ENCODE data around the gene ENDOU.

The ENDOU gene

GRCh38 chr12:47725091-47725772, at the start of gene ENDOU:
TSS of gene ENDOU (minus strand) at chr12:47725490. CDS start at chr12:47725413, 77 bp downstream.
- DNase-seq (ENCODE audit: low spot score) = no peak

- no peak for DNase-seq (ENCODE audit: low spot score)
These were observed 49.4 kb upstream of the ENDOU start for GRCh38 chr12:47774663-47775062.

DNA sequence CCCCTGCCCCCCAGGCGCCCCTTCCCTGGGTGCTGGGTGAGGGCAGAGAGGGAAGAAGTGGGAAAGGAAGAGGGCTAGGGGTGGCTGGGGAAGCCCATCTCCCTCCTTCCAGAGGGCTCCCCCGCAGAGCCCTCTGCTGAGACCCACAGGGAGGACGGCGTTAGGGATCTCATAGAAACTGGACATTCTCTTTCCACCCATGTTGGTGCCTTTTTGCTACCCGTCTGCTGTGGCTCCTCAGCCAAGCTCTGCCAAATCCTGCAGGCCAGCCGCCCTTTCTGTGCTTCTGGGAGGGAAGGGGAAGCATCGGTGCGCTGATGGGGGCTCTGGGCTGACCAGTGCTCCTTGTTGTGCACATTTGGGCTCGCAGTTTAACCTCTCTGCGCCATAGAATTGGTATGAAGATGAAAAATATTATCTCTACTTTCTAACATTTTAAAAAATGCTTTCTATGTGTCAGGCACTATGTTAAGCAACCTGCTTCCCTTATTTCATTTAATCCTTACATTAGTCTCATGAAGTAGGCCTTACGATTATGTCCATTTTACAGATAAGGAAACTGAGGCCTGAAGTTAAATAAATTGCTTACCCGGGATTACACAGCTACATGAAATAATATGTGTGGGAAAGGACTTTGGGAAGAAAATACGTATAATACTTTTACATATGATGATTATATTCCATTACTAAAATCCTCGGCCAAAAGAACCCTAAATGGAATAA, 48.7 kb upstream of the ENDOU start:
- no peak for DNase-seq (ENCODE audit: low spot score)

DNA sequence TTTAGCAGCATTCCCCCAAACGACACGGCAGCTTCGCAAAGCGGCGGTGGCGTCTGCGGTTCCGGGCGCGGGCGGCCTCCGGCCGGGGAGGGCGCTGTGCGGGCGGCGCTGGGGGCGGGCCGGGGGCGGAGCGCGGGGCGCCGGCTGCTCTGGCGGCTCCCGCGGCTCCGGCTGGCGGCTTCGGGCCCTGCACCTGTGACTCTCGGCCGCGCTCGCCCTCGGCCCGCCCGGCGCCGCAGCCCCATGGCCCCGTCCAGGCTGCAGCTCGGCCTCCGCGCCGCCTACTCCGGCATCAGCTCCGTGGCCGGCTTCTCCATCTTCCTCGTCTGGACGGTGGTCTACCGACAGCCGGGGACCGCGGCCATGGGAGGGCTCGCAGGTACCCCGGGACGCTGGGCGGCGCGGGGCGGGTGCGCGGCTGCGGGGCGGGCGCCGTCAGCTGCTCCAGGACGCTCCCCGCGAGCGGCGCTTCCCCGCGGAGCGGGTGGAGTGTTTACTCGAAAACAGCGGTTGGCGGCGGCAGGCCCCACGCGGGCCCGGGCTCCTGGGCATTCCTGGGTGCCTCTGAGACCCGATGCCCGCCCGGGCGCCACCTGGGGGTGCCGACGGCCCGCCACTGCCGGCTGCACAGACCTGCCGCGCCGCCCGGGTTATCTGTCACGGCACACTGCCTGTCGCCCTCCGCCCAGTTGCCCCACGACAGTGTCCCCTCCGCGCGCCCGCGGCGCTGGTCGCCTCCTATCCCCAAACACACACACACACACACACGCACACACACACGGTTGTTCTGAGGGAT, 48.0 kb upstream of the ENDOU start, which contains the start of gene SLC48A1:
Gene SLC48A1, plus strand, starts transcription at position 177 of the 796 bp plus-strand sequence. Its CDS starts 67 bp downstream, at position 244.
- DNase-seq (ENCODE audit: low spot score) = peak; percentile 89

DNA sequence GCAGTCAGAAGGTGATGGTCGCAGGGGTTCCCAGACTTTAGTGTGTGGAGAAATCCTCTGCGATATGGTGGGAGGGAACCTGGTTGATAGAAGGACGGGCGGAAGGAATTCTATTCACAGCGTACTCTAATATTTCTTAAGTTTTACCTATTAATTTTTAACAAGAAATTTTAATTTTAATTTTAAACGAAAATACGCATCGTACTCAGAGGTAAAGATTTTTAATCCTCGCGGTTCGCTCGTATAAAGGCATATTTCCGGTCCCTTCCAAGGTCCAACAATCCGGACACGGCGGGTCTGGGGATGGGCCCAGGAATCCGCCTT, 47.4 kb upstream of the ENDOU start:
- no peak for DNase-seq (ENCODE audit: low spot score)

GRCh38 chr12:47772094-47772660, 46.9 kb upstream of the ENDOU start:
- DNase-seq (ENCODE audit: low spot score) = no peak

- no peak for DNase-seq (ENCODE audit: low spot score)
These were observed 46.0 kb upstream of the ENDOU start for GRCh38 chr12:47771304-47771703.

DNA sequence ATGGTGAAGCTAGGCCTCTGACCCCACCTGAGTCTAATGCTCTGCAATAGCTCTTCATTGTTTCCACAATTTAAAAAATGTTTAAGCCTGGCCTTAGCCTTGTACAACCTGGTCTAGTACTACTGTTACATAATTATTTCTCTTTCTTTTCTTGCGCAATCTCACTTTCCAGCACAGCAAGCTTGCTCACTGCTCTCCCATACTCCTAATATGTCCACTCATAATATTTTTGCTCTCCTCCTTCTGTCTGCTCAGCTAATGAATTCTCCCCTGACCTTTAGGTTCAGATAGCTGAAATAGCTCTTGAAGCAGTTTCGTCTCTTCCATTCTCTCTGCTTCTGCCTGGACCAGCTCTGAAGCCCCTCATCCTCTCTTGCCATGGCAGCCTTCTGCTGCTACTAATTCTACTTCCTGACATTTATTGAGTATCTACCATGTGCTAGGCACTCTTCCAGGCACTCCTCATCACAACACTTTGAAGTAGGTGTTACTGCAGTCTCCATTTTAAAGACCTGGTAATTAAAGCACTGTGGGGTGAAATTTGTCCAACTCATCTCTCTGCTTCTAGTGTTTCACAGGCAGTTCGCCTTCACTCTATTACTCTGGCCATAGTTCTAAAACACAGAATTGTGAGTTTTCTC, 44.9 kb upstream of the ENDOU start:
- DNase-seq (ENCODE audit: low spot score) = no peak

DNA sequence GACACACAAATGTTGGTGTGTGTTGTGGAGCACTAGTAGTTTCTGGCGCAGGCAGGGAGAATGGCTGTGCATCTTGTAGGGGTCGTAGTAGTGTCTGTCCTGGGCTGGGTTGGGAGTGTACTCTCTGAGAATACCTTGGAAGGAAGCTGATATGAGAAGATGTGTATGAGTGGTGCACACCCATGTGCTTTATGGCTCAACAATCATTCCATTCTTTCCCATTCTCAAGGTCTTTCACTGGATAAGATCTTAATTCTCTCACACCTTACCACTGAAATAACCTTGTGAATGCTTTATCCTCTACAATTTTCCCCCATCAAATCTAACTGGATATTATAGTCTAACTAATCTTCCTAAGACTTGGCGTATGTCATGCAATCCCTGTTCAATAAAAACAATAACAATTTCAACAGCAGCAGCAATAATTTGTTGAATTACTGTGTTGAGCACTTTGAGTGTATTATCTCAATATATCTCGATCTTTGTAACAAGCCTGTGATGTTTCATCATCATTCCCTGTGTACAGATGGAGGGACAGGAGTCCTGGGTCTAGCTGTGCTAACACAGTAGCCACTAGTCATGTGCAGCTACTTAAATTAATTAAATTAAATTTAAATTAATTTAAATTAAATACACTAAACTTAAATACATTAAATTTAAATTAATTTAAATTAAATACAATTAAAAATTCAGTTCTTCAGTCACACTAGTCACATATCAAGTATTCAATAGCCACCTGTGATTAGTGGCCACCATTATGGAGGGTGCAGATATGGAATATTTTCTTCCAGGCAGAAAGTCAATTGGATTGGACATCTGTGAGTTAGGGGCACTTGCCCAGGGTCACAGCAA, 44.2 kb upstream of the ENDOU start:
- no peak for DNase-seq (ENCODE audit: low spot score)

DNA sequence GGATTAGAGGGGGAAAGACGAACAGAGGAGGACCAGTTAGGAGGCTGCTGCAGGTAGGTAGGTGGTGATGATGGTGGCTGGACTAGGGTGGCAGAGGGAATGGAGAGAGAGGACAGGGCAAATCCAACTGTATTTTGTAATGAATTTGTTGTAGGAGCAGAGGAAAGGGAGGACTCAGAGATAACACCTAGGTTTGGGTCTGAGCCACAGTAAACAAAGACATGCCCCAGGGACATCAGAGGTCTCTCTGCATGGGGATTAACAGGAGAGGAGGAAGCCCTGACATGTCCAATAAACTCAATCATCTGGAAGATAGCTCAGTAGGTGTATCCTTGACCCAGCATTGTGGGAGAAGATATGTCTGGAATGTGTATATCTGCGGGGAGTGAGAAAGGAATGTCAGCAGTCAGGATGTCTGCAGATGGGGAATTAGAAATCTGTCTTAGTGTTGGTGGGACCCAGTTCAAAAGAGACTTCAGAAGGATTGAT, 43.1 kb upstream of the ENDOU start:
- no peak for DNase-seq (ENCODE audit: low spot score)

DNA sequence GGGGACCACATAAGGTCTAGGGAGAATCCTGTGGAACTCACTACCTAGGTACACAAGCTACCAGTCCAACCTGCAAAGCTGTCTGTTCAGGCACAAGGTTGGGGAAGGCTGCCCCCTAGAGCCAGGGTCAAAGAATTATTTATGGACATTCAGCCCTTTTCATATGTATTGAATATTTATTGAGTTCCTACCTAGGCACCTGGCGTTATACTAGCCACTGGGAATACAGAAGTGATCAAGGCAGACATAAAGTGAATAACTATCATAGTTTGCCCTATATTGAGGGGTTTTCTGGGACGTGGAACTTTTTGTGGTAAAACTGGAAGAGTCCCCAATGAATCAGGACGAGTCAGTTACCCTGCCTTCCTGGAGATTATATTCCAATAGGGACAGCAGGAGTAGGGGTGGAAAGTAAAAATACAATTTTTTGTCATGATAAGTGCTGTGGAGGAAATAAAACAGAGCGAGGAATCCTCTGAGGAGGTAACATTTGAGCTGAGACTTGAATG, 42.0 kb upstream of the ENDOU start:
- DNase-seq (ENCODE audit: low spot score) = peak; percentile 73

DNA sequence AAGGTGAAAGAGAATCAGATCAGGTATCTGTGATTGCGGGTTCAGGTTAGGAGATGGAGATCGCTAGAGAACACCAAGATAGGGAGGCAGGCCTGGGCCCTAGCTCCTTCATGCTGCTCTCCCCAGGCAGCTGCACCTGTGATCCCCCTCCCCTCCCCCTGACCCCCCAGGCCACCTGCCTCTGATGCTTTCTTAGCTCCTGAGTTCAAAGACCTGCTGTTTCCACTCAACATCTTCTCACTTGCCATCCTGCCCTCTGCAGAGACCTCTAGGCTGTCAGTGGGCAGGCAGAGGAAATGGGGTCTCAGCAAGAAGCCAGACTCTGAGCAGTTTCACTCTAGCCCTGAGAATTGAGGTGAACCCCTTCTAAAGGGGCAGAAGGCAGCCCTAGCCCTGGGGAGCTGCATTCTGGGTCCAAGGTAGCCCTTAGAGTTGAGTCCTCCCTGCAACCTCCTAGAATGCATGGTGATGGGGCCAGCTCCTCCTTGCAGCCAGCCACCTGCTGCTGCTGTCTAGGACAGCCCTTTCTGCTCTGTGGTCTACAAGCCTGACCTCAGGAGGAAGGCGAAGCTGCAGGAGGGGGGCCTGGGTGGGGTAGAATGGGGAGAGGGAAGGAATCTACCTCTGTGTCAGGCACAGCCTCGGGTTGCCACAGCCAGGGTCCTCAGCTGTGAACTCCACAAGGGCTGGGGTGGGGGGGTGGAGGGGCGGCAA, 41.4 kb upstream of the ENDOU start:
- DNase-seq (ENCODE audit: low spot score) = no peak

- DNase-seq (ENCODE audit: low spot score) = no peak
These were observed 38.4 kb upstream of the ENDOU start for GRCh38 chr12:47763481-47764346.

DNA sequence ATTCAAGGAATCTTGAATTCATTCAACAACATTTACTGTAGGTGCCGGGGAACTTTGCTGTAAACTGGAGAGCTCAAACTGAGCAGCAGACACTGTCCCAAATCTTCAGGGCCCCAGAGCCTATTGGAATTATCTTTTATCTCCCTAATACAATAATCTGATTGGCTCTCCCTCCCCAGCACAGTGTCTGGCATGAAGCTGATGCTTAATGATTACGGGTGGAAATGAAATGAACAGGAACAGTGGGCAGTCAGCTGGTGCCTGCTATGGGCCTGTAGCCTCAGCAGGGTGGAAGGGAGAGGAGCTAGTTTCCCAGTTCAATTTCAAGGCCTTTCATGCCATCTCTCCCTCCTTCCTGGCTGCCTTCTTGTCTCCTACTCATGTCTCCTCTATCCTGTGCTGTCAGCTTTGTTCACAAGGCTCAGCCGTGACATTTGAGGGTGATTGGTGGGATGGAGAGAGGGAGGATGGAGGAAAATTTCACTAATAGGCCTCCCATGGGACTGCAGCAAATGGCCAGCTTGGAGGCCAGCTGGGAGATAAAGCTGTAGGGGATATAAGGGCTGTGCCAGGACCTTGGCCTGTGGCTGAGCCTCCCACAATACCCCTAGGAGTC, 37.7 kb upstream of the ENDOU start:
- DNase-seq (ENCODE audit: low spot score) = no peak

DNA sequence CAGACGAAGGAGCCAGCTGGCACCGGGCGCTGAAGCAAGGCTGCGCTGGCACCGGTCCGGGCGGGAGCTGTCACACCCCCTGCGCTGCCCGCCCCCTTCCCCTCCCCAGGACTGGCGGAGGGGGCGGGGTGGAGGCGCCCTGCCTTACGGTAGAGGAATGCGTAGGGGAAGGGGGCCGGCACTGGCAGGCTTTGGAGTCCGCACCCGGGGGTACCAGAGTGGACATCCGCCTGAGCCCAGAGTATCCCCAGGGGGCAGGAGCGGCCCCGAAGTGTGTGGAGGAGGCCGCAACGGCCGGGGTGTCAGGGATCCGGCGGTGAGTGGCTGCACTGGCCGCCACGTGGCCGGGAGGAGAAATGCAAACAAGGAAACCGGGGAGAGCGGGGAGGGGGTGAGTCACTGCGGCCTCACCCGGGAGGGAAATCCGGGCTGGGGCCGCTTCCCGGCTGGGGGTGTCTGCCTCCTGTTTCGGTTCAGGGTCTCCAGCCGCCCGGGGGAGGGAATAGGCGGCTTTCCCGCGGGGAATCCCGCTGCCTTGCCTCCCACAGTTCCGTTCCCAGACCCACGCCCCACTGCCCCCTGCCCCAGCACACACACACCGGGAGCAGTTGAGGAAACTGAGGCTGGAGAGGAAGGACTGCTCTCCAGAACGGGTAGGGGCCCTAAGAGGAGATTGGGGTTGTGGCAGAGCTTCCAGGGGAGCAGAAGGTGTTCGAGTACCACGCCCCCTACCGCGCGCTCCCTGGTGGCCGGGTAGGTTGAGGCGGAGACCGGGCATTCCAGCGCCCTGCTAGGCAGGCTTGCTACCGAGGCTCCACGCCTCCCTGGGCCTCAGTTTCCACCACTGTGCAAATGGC, 33.8 kb upstream of the ENDOU start, which contains the start of gene RAPGEF3:
Gene RAPGEF3, minus strand, starts transcription at position 47 of the 857 bp plus-strand sequence. CDS start 324 bp downstream, outside the sequence.
- peak; percentile 92 for DNase-seq (ENCODE audit: low spot score)

DNA sequence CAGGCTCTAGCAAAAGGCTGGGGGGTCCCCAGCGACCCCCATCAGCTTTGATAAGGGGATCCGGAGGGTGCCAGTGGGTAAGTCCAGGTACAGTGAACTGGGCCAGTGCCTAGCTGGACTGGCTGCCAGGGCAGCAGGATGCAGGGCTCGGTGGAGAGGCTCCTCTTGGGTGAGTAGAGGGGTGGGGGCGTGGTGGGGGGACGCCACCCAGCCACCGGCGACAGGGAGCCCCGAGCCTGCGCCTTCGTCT, 33.2 kb upstream of the ENDOU start:
- DNase-seq (ENCODE audit: low spot score) = no peak

GRCh38 chr12:47757840-47758583, 32.7 kb upstream of the ENDOU start:
- DNase-seq (ENCODE audit: low spot score) = no peak
